Gastrocnemius medialis (tissue), 4 donors: ENCODE data around the gene PRKN.

Source experiments
- CTCF ChIP-seq, 5 experiments: fragments of 450-650 bp in 3 of 5; fragments of 200-600 bp in 2 of 5; sonication (generic) in 2 of 5; IDR thresholded peaks in 4 of 5; conservative IDR thresholded peaks in 1 of 5; 1 replicate in 4 of 5; 2 replicates in 1 of 5; pipeline ENCODE4 v1.5.1; 2016 to 2019; ENCODE audit warnings: antibody characterized with exemption in 5 of 5, mild to moderate bottlenecking in 3 of 5, moderate library complexity in 3 of 5
- POLR2A ChIP-seq, 2 donors: fragments of 450-650 bp; IDR thresholded peaks; one replicate each; pipeline ENCODE4 v1.6.1; 2017; ENCODE audit warnings: antibody characterized with exemption in 2 of 2, mild to moderate bottlenecking in 2 of 2, moderate library complexity in 2 of 2

- TF ChIP-seq POLR2A (IDR thresholded peaks at IDR 0.05) (no peak), CTCF (IDR thresholded peaks at IDR 0.05 in 4 of 5, conservative IDR thresholded peaks at IDR 0.05 in 1 of 5) (no peak)
These were observed 955.4 kb downstream of the PRKN start for GRCh38 chr6:161772176-161772575.
